Naive thymus-derived CD4-positive, alpha-beta T cell (primary cell): ENCODE measurements around the gene ELN. TPM values are rescaled to one million over a fixed set of nuclear protein-coding genes. Genes with fewer than 3 reads are reported as not detected.
"Not testable (repeated sequence)": the region's sequence is repeated elsewhere in the genome, so short reads cannot be mapped to it uniquely, and the experiment has no call there.

Experiments
- ATAC-seq: fragments of 150-1000 bp; cut with Tn5 transposase; 2 replicates; pipeline ENCODE4 v1.10.0; 2021; ENCODE audit warnings: mild to moderate bottlenecking, moderate library complexity
- CTCF ChIA-PET: fragments of 350-600 bp; sonication (Branson Sonifier 250); formaldehyde crosslinking; loops from one replicate; lab custom pipeline; 2021; ENCODE audit warnings: antibody characterized with exemption; lab: Charles Lee
- POLR2A ChIA-PET: fragments of 350-600 bp; sonication (Branson Sonifier 250); formaldehyde crosslinking; loops from one replicate; lab custom pipeline; 2021; ENCODE audit warnings: antibody characterized with exemption, inconsistent platforms; lab: Charles Lee
- DNase-seq, 9 donors: peaks; one replicate each; pipeline versions ENCODE4 v3.0.0 to v3.0.0-alpha.2; 2020 to 2022; ENCODE audit warnings: mixed read lengths in 1 of 9
- H3K27ac ChIP-seq: one replicate; pipeline ENCODE4 v1.7.0; 2013; ENCODE audit warnings: mild to moderate bottlenecking, low read depth, low read length, moderate library complexity
- H3K27me3 ChIP-seq, 2 donors: one replicate each; pipeline ENCODE4 v1.7.0; 2013; ENCODE audit warnings: low read length in 2 of 2, mild to moderate bottlenecking in 2 of 2, moderate library complexity in 2 of 2; ENCODE audit not compliant: control insufficient read depth in 2 of 2, insufficient read depth in 2 of 2
- H3K36me3 ChIP-seq, 3 experiments: 1 replicate in 2 of 3; 2 replicates in 1 of 3; pipeline ENCODE4 v1.7.0; 2013; ENCODE audit warnings: low read length in 3 of 3, mild to moderate bottlenecking in 3 of 3, moderate library complexity in 1 of 3; ENCODE audit not compliant: insufficient read depth in 3 of 3, control insufficient read depth in 2 of 3
- H3K4me1 ChIP-seq, 2 donors: one replicate each; pipeline ENCODE4 v1.7.0; 2013; ENCODE audit warnings: low read length in 2 of 2, mild to moderate bottlenecking in 2 of 2, moderate library complexity in 1 of 2; ENCODE audit not compliant: control insufficient read depth in 2 of 2, insufficient read depth in 2 of 2
- H3K4me3 ChIP-seq: 2 replicates; pipeline ENCODE4 v1.7.0; 2013; ENCODE audit warnings: mild to moderate bottlenecking, low read length
- H3K9me3 ChIP-seq, 3 experiments: 1 replicate in 2 of 3; 2 replicates in 1 of 3; pipeline ENCODE4 v1.7.0; 2013; ENCODE audit warnings: low read length in 3 of 3; ENCODE audit not compliant: control insufficient read depth in 2 of 3
- H3K27ac Mint-ChIP-seq, 9 donors: one replicate each; pipeline ENCODE4 v1.8.0; 2020 to 2022; ENCODE audit warnings: mixed read lengths in 9 of 9, mild to moderate bottlenecking in 8 of 9, moderate library complexity in 5 of 9, inconsistent platforms in 2 of 9
- H3K27me3 Mint-ChIP-seq, 5 donors: one replicate each; pipeline ENCODE4 v1.8.0; 2021 to 2022; ENCODE audit warnings: mixed read lengths in 5 of 5, mild to moderate bottlenecking in 1 of 5
- H3K36me3 Mint-ChIP-seq, 5 donors: one replicate each; pipeline ENCODE4 v1.8.0; 2020 to 2022; ENCODE audit warnings: mixed read lengths in 5 of 5, mild to moderate bottlenecking in 3 of 5, inconsistent platforms in 1 of 5
- H3K4me1 Mint-ChIP-seq, 7 donors: one replicate each; pipeline ENCODE4 v1.8.0; 2020 to 2022; ENCODE audit warnings: mixed read lengths in 7 of 7, mild to moderate bottlenecking in 3 of 7, inconsistent platforms in 1 of 7
- H3K4me3 Mint-ChIP-seq, 10 donors: one replicate each; pipeline ENCODE4 v1.8.0; 2020 to 2022; ENCODE audit warnings: mild to moderate bottlenecking in 10 of 10, mixed read lengths in 10 of 10, moderate library complexity in 6 of 10, inconsistent platforms in 2 of 10
- H3K9me3 Mint-ChIP-seq, 11 donors: one replicate each; pipeline ENCODE4 v1.8.0; 2020 to 2022; ENCODE audit warnings: mixed read lengths in 11 of 11, mild to moderate bottlenecking in 4 of 11, inconsistent platforms in 1 of 11, moderate library complexity in 1 of 11
- intact Hi-C, 2 donors: fragments of 100-400 bp; cut with micrococcal nuclease; formaldehyde crosslinking; loops; one replicate each; pipeline ENCODE4 v1.15.1; 2023
- polyA plus RNA-seq, 2 donors: library from polyadenylated mRNA; unstranded; fragments of 300-500 nt; fragmentation: Illumina TruSeq; gene quantifications; one replicate each; pipeline ENCODE4 v1.2.3, GENCODE V29; 2021
- total RNA-seq, 6 experiments: library from RNA in 5 of 6; stranded (reverse) in 5 of 6; gene quantifications; 1 replicate in 5 of 6; 2 replicates in 1 of 6; pipeline ENCODE4 v1.2.3 and lab custom pipeline; 2021 to 2026

ELN gene
- total and polyA plus RNA-seq, 7 experiments from 2014 or later: 0.11 to 0.67 (median 0.66) TPM; not detected in 4

GRCh38 chr7:74046581-74046980 is 18.6 kb downstream of the ELN start:
- H3K27ac Mint-ChIP-seq, DNase-seq, CTCF ChIA-PET, H3K36me3 Mint-ChIP-seq, ATAC-seq, H3K4me1 ChIP-seq, intact Hi-C loops, H3K4me1 Mint-ChIP-seq, H3K4me3 ChIP-seq, H3K36me3 ChIP-seq, H3K27me3 Mint-ChIP-seq, H3K9me3 Mint-ChIP-seq, H3K27me3 ChIP-seq, H3K27ac ChIP-seq, H3K4me3 Mint-ChIP-seq, POLR2A ChIA-PET, H3K9me3 ChIP-seq: not testable (repeated sequence)

- ChIA-PET CTCF (no interaction called here), POLR2A (no interaction called here)
- Histone ChIP-seq H3K4me1 (no peaks in the 10 kb centered on the region), H3K27ac (no peak overlapping the region), H3K4me3 (no peak overlapping the region), H3K36me3 (no peaks in the 10 kb centered on the region), H3K27me3 (no peaks in the 10 kb centered on the region), H3K9me3 (no peaks in the 10 kb centered on the region)
- intact Hi-C loops: no loop called here
- DNase-seq: no peak
- no peak overlapping the region for H3K4me3 Mint-ChIP-seq
- ATAC-seq: no peak
- no peaks in the 10 kb centered on the region for H3K9me3 Mint-ChIP-seq
- H3K36me3 Mint-ChIP-seq: no peaks in the 10 kb centered on the region
- peaks cover 0 to 4% (median 0%) of the 10 kb centered on the region in 5 donors for H3K27me3 Mint-ChIP-seq
- peaks cover 0 to 5% (median 0%) of the 10 kb centered on the region in 7 donors for H3K4me1 Mint-ChIP-seq
- no peak overlapping the region for H3K27ac Mint-ChIP-seq
These were observed 19.9 kb downstream of the ELN start for GRCh38 chr7:74047804-74048380.

GRCh38 chr7:74048999-74049599 is 21.1 kb downstream of the ELN start:
- Mint-ChIP-seq H3K4me3 (no peak overlapping the region), H3K27ac (no peak overlapping the region), H3K27me3 (peaks cover 0 to 4% (median 0%) of the 10 kb centered on the region in 5 donors), H3K4me1 (peaks cover 0 to 5% (median 0%) of the 10 kb centered on the region in 7 donors), H3K36me3 (no peaks in the 10 kb centered on the region), H3K9me3 (peaks cover 0 to 3% (median 0%) of the 10 kb centered on the region in 11 donors)
- intact Hi-C loops: no loop called here
- Histone ChIP-seq H3K4me1 (no peaks in the 10 kb centered on the region), H3K27ac (no peak overlapping the region), H3K4me3 (no peak overlapping the region), H3K36me3 (no peaks in the 10 kb centered on the region), H3K9me3 (no peaks in the 10 kb centered on the region), H3K27me3 (no peaks in the 10 kb centered on the region)
- no peak for DNase-seq
- CTCF ChIA-PET: no interaction called here
- POLR2A ChIA-PET: no interaction called here
- ATAC-seq: no peak

GRCh38 chr7:74049997-74050798 is 22.2 kb downstream of the ELN start:
- H3K4me3 ChIP-seq: no peak overlapping the region
- ChIA-PET POLR2A (no interaction called here), CTCF (interaction anchor here (0.7 kb wide), 1 partner anchor 149 kb away, joined by 3 read pairs; no protein-coding TSS in a partner anchor)
- H3K27ac ChIP-seq: no peak overlapping the region
- no peak for ATAC-seq
- Mint-ChIP-seq H3K9me3 (peaks cover 0 to 5% (median 0%) of the 10 kb centered on the region in 11 donors), H3K4me3 (no peak overlapping the region), H3K27me3 (peaks cover 0 to 4% (median 0%) of the 10 kb centered on the region in 5 donors), H3K27ac (no peak overlapping the region), H3K4me1 (peaks cover 0 to 5% (median 0%) of the 10 kb centered on the region in 7 donors), H3K36me3 (no peaks in the 10 kb centered on the region)
- H3K36me3 ChIP-seq: no peaks in the 10 kb centered on the region
- H3K9me3 ChIP-seq: no peaks in the 10 kb centered on the region
- H3K4me1 ChIP-seq: no peaks in the 10 kb centered on the region
- H3K27me3 ChIP-seq: no peaks in the 10 kb centered on the region
- DNase-seq: no peak
- intact Hi-C loops: no loop called here

GRCh38 chr7:74051193-74051592 is 23.2 kb downstream of the ELN start:
- H3K4me3 Mint-ChIP-seq: no peak overlapping the region
- H3K4me3 ChIP-seq: no peak overlapping the region
- peaks cover 0 to 5% (median 0%) of the 10 kb centered on the region in 7 donors for H3K4me1 Mint-ChIP-seq
- POLR2A ChIA-PET: no interaction called here
- no peaks in the 10 kb centered on the region for H3K27me3 ChIP-seq
- H3K36me3 Mint-ChIP-seq: no peaks in the 10 kb centered on the region
- intact Hi-C loops: no loop called here
- H3K9me3 ChIP-seq: no peaks in the 10 kb centered on the region
- ATAC-seq (no peak), DNase-seq (no peak)
- no peaks in the 10 kb centered on the region for H3K36me3 ChIP-seq
- CTCF ChIA-PET: interaction anchor here (0.7 kb wide), 1 partner anchor 148 kb away, joined by 3 read pairs; no protein-coding TSS in a partner anchor
- peaks cover 0 to 4% (median 0%) of the 10 kb centered on the region in 5 donors for H3K27me3 Mint-ChIP-seq
- no peaks in the 10 kb centered on the region for H3K4me1 ChIP-seq
- H3K27ac Mint-ChIP-seq: no peak overlapping the region
- H3K9me3 Mint-ChIP-seq: peaks cover 0 to 5% (median 0%) of the 10 kb centered on the region in 11 donors
- no peak overlapping the region for H3K27ac ChIP-seq

GRCh38 chr7:74051629-74052410 is 23.8 kb downstream of the ELN start:
- ATAC-seq (no peak), DNase-seq (no peak)
- H3K36me3 ChIP-seq: no peaks in the 10 kb centered on the region
- Mint-ChIP-seq H3K27ac (no peak overlapping the region), H3K9me3 (peaks cover 0 to 5% (median 0%) of the 10 kb centered on the region in 11 donors), H3K4me3 (no peak overlapping the region), H3K36me3 (no peaks in the 10 kb centered on the region), H3K27me3 (peaks cover 0 to 4% (median 0%) of the 10 kb centered on the region in 5 donors), H3K4me1 (peaks cover 0 to 5% (median 0%) of the 10 kb centered on the region in 7 donors)
- H3K4me3 ChIP-seq: no peak overlapping the region
- CTCF ChIA-PET: no interaction called here
- H3K27me3 ChIP-seq: no peaks in the 10 kb centered on the region
- H3K9me3 ChIP-seq: no peaks in the 10 kb centered on the region
- no peaks in the 10 kb centered on the region for H3K4me1 ChIP-seq
- POLR2A ChIA-PET: no interaction called here
- H3K27ac ChIP-seq: no peak overlapping the region
- intact Hi-C loops: no loop called here
